Measurements from ENCODE around the gene NAA80. TPM values are rescaled to one million over a fixed set of nuclear protein-coding genes. Genes with fewer than 3 reads are reported as not detected.

The NAA80 gene
- polyA plus RNA-seq, 1 of the 3 experiments (the other 2 are of a cell fraction): 10.5 TPM

DNA sequence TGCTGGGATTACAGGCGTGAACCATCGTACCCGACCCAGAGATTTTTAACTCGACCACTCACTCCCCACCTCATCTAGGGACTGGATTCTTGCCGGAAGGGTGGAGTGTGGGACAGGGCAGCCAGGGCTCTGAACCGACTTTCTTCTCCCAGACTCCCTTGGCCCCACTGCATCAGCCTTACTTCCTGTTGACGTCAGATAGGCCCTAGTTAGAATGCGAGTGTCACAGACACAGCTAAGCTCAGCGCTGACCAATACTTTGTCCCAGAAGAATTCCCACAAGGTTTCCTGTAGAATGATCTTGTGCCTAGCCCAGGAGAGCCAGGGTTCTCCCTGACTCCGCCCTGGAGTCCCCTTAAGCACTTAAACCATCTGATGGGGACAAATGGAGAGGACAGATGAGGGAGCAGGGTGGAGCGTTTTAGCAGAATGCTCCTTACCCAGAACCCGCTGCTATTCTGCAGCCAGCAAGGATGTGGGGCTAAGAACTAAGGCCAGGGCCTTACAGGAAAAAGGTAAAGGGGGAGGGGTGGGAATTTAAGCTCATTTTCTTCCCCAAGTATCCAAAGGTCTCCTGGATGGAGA is 34.6 kb upstream of the NAA80 start:
- H3K27me3 ChIP-seq (ENCODE audit: insufficient read depth): no peaks in the 10 kb centered on the region
- H3F3A ChIP-seq (replicated peaks; ENCODE audit: insufficient read depth): peaks cover 25% of the 10 kb centered on the region
- ChIA-PET CTCF (interaction anchor here (5.8 to 6.8 kb wide), 2 partner anchors 12 to 15 kb away, joined by 40 to 60 read pairs; partner anchors contain the start of genes CYB561D2, HYAL2 and NPRL2), POLR2A (interaction anchor here (1.7 kb wide), 1 partner anchor 12 kb away, joined by 3 read pairs; the partner anchor contains the start of gene HYAL2)
- no peak for DNase-seq
- no peaks in the 10 kb centered on the region for H3K9me2 ChIP-seq
- TF ChIP-seq, protein P1, sequence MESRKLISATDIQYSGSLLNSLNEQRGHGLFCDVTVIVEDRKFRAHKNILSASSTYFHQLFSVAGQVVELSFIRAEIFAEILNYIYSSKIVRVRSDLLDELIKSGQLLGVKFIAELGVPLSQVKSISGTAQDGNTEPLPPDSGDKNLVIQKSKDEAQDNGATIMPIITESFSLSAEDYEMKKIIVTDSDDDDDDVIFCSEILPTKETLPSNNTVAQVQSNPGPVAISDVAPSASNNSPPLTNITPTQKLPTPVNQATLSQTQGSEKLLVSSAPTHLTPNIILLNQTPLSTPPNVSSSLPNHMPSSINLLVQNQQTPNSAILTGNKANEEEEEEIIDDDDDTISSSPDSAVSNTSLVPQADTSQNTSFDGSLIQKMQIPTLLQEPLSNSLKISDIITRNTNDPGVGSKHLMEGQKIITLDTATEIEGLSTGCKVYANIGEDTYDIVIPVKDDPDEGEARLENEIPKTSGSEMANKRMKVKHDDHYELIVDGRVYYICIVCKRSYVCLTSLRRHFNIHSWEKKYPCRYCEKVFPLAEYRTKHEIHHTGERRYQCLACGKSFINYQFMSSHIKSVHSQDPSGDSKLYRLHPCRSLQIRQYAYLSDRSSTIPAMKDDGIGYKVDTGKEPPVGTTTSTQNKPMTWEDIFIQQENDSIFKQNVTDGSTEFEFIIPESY (IDR thresholded peaks at IDR 0.05; ENCODE audit: borderline replicate concordance, low read depth): no peak
- TF ChIP-seq RFX5 (IDR thresholded peaks at IDR 0.05; ENCODE audit: low read length): no peak
- no peak for TF ChIP-seq RAD21 (IDR thresholded peaks at IDR 0.05; ENCODE audit: low read length)
- TF ChIP-seq JUND (IDR thresholded peaks at IDR 0.05): no peak
- TF ChIP-seq NRF1 (IDR thresholded peaks at IDR 0.05; ENCODE audit: low read depth, low read length): no peak
- TF ChIP-seq, protein P2, sequence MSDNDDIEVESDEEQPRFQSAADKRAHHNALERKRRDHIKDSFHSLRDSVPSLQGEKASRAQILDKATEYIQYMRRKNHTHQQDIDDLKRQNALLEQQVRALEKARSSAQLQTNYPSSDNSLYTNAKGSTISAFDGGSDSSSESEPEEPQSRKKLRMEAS (IDR thresholded peaks at IDR 0.05; ENCODE audit: low read depth): no peak
- no peak for TF ChIP-seq NFIC (IDR thresholded peaks at IDR 0.05; ENCODE audit: borderline replicate concordance)
- no peak for TF ChIP-seq POLR2AphosphoS5 (IDR thresholded peaks at IDR 0.05; ENCODE audit: low read depth, low read length)
- no peak for TF ChIP-seq SIN3A (IDR thresholded peaks at IDR 0.05; ENCODE audit: borderline replicate concordance, low read depth, low read length)
- no peak for TF ChIP-seq SMC3 (IDR thresholded peaks at IDR 0.05; ENCODE audit: low read depth, low read length)
- no peak for TF ChIP-seq ELF1 (IDR thresholded peaks at IDR 0.05)
- H3K79me2 ChIP-seq (ENCODE audit: insufficient read depth): peaks cover 76% of the 10 kb centered on the region
- H3K4me1 ChIP-seq (ENCODE audit: control insufficient read depth in 1 of 2, insufficient read depth in 2 of 2, low read depth in 1 of 2, low read length in 1 of 2): peaks cover 10 to 32% of the 10 kb centered on the region in 2 experiments
- H4K20me1 ChIP-seq (ENCODE audit: insufficient read depth): peaks cover 10% of the 10 kb centered on the region; the same call in 1 of the 2 replicates
- H3K36me3 ChIP-seq (replicated peaks in 1 of 2; ENCODE audit: control insufficient read depth in 1 of 2, insufficient read depth in 2 of 2, low read length in 1 of 2): peaks cover 10 to 27% of the 10 kb centered on the region in 2 experiments
- no peak overlapping the region for H2AFZ ChIP-seq (ENCODE audit: low read depth)
- H3K4me2 ChIP-seq: peak overlapping the region; percentile 61
- no peaks in the 10 kb centered on the region for H3K9me3 ChIP-seq
- peak overlapping the region; percentile 13; the same call in 1 of the 2 replicates for H3K9ac ChIP-seq
- 96% methylated on average over 10 of the region's 12 CpGs for WGBS (ENCODE audit: low lambda C conversion rate)
- no peak overlapping the region for H3K27ac ChIP-seq (ENCODE audit: low read depth in 2 of 2, low read length in 1 of 2)
- no peak overlapping the region for H3K4me3 ChIP-seq (ENCODE audit: low read depth in 2 of 2, low read length in 1 of 2)

DNA sequence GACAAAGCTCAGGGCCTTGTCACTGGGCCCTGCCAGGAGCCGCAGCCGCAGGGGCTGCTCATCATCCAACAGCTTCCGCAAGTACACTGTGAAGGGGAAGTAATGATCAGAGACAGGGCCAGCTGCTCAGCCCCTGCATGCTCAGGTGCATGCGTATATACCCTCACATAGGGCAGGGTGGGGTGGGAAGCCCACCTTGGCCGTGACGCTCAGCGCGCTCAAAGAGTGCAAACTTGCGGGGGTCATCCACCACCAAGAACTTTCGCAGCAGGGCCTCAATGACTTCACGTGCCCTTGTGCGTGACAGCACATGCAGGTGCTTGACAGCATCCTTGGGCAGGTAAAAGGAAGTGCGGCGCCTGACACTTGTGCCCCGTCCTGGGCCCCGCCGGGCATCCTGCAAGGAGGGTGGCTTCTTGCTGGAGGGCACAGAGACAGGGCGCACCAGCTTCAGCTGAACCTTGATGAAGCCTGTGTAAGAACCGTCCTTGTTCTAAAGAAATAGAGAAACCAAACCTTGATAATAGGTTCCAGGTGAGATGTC is 32.2 kb upstream of the NAA80 start:
- H4K20me1 ChIP-seq (ENCODE audit: insufficient read depth): peaks cover 10% of the 10 kb centered on the region; the same call in 1 of the 2 replicates
- TF ChIP-seq GATA2 (CRISPR knock-in tag; IDR thresholded peaks at IDR 0.05) (no peak), MXI1 (IDR thresholded peaks at IDR 0.05; ENCODE audit: low read depth, low read length) (no peak), TEAD4 (IDR thresholded peaks at IDR 0.05; ENCODE audit: borderline replicate concordance, insufficient read depth) (no peak), EZH2phosphoT487 (IDR thresholded peaks at IDR 0.05; ENCODE audit: borderline replicate concordance, low read depth) (no peak), RAD21 (IDR thresholded peaks at IDR 0.05; ENCODE audit: low read length) (no peak), CHD2 (IDR thresholded peaks at IDR 0.05; ENCODE audit: low read length, partially characterized antibody) (no peak), TAF1 (IDR thresholded peaks at IDR 0.05; ENCODE audit: borderline replicate concordance, low read depth, low read length) (no peak), REST (IDR thresholded peaks at IDR 0.05; ENCODE audit: low read depth, low read length) (no peak), CTCF (IDR thresholded peaks at IDR 0.05) (no peak), MEF2A (IDR thresholded peaks at IDR 0.05; ENCODE audit: borderline replicate concordance, low read depth) (no peak)

More for the DNA sequence above, 32.2 kb upstream of the NAA80 start:
- Histone ChIP-seq H3K4me3 (ENCODE audit: low read depth in 2 of 2, low read length in 1 of 2) (no peak overlapping the region), H3K79me2 (ENCODE audit: insufficient read depth) (peaks cover 76% of the 10 kb centered on the region), H3F3A (replicated peaks; ENCODE audit: insufficient read depth) (peaks cover 30% of the 10 kb centered on the region), H3K4me2 (no peak overlapping the region), H3K4me1 (ENCODE audit: control insufficient read depth in 1 of 2, insufficient read depth in 2 of 2, low read depth in 1 of 2, low read length in 1 of 2) (peaks cover 5 to 33% of the 10 kb centered on the region in 2 experiments; a peak in 3 of 4 replicates), H3K36me3 (replicated peaks in 1 of 2; ENCODE audit: control insufficient read depth in 1 of 2, insufficient read depth in 2 of 2, low read length in 1 of 2) (peaks cover 10 to 27% of the 10 kb centered on the region in 2 experiments), H3K9me2 (no peaks in the 10 kb centered on the region), H3K27me3 (ENCODE audit: insufficient read depth) (no peaks in the 10 kb centered on the region), H2AFZ (ENCODE audit: low read depth) (no peak overlapping the region), H3K27ac (ENCODE audit: low read depth in 2 of 2, low read length in 1 of 2) (no peak overlapping the region), H3K9ac (no peak overlapping the region), H3K9me3 (no peaks in the 10 kb centered on the region)
- CTCF ChIA-PET: interaction anchor here (1.1 kb wide), 2 partner anchors 16 to 211 kb away, joined by 3 to 4 read pairs; no protein-coding TSS in a partner anchor
- DNase-seq: no peak
- 100% methylated on average over 12 of the region's 19 CpGs for whole genome bisulfite sequencing (ENCODE audit: low lambda C conversion rate)
- POLR2A ChIA-PET: no interaction called here

All from SK-N-SH (cell line).